GM19035 (cell line): ENCODE measurements around the gene TNP1.

Experiments
- ATAC-seq: cut with Tn5 transposase; IDR thresholded peaks from one replicate; pipeline ENCODE4 v1.9.1; 2021; ENCODE audit not compliant: unreplicated experiment

Gene TNP1, protein sequence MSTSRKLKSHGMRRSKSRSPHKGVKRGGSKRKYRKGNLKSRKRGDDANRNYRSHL

DNA sequence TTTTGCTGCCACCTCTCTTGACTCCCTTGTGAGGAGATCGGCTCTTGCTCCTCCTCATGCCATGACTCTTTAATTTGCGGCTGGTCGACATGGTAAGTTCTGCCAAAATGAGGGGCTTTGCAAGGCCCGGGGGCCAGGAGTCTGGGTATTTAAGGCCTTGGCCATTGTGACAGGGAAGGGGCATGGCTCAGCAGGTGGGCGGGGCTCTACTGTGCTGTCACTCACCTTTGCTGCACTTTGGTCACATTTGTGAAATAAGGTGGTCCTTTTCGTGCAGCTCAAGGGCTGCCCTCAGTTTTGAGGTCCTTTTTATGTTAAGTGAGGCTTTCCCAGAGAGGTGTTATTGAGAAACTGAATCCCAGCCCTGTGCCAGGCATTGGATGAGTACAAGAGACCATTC lies at the start of gene TNP1:
Gene TNP1, minus strand, starts transcription at position 121 of the 400 bp plus-strand sequence. Its CDS starts 30 bp downstream, at position 91.
- ATAC-seq = no peak

- no peak for ATAC-seq
Observed at GRCh38 chr2:216908300-216908699, 48.4 kb upstream of the TNP1 start.

- ATAC-seq = no peak
Observed at GRCh38 chr2:216905649-216906329, 45.9 kb upstream of the TNP1 start.

DNA sequence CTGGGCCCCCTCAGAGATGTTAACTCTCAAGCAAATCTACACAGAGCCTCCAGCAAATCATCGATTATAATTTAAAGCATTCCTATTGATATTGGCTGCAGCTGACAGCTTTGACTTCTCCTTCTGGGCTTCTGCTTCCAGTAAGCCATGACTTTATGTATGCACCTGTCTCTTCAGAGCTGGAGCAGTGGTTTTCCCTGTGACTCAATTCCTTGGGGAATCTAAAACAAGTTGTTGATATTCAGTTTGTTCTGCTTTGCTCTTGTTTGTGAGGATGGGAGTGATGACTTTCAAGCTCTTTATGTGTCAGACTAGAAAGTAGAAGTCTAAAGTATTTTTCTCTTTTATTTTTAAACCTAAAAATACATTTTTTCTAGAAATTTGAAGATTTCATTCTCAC lies 45.1 kb upstream of the TNP1 start:
- no peak for ATAC-seq

DNA sequence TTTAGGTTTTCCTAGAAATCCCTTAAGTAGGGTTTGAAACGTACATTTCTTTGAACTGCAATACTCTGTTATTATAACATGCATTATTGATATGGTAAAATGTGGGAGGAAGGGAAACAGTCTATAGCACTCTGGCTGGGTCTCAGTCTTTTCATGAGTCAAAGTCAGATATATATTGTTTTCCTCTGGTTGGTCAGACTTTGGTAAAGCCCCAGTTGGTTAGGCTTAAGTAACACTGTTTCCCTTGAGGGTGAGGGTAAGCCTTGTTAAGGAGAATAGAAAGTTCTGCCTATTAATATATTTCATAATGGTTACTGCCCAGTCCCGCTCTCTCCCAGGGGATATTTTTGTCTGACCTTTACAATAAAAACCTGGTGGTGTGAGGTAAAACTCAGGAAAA lies 44.7 kb upstream of the TNP1 start:
- ATAC-seq = no peak

DNA sequence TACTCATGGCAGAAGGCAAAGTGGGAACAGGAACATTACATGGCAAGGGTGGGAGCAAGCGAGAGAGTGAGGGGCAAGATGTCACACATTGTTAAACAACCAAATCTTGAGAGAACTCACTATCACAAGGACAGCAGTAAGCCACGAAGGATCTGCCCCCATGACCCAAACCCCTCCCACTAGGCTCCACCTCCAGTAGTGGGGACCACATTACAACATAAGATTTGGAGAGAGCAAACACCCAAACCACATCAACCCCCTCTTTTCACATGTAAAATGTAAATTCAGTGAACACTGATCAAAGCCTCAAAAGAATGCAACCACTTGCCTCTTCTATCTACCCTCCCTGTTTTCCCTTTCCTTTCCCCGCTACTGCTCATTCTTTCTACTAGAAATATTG lies 43.6 kb upstream of the TNP1 start:
- ATAC-seq = no peak

- ATAC-seq = no peak
Observed at GRCh38 chr2:216901273-216901672, 41.4 kb upstream of the TNP1 start.

- no peak for ATAC-seq
Observed at GRCh38 chr2:216900406-216900805, 40.5 kb upstream of the TNP1 start.

GRCh38 chr2:216897561-216898203 lies 37.8 kb upstream of the TNP1 start:
- no peak for ATAC-seq

GRCh38 chr2:216890138-216890537 lies 30.3 kb upstream of the TNP1 start:
- ATAC-seq = no peak

DNA sequence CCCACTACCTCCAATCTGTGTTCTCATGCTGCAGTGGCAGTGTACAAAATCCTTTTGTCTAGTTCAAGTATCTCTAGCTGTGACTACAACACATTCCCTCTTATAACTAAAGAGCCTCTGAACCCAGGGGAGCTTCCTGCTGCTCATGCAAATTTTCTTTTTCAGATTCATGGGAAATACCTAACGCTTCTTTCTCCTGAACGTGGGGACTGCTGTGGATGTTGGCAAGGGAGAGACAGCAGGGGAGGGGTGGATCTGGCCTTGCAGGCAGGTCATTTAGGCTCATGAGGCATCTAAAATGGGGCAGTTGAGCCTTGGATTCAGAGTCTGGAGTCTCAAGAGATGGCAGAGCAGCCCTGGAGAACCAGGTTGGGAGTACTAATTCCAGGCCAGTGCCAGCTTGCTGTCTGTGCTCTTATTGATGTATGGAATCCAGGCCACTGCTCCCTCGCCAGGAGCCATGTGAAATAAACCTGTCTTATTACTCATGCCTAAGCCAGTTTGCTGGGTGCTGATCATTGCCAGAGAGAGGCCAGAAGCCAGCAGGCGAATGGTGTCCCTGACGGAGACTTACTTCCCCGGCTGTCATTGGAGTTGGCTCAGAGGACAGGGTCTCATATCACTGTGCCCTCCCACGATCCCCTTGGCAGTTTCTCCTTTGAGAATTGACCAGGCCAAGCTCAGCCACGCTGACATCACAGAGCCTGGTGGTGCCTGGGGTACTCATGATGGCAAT lies 29.2 kb upstream of the TNP1 start:
- no peak for ATAC-seq

- no peak for ATAC-seq
Observed at GRCh38 chr2:216888081-216888480, 28.2 kb upstream of the TNP1 start.

DNA sequence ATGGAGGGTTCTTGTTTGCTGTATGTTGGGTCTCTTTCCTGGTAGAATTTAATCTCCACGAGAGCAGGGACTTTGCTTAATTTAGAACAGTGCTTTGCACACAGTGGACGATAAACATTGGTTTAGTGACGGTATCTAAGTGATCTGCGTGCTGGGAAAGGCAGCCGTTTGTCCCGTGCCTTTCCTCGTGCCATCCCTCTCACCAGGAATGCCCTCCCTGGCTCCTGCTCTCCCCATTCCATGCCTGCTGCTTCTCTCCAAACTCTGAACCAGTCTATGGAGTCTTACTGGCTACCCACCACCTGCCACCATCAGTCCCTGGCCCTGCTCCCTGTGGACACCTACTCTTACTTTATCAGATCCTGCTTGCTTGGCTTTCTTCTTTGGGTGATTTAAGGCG lies 27.3 kb upstream of the TNP1 start:
- no peak for ATAC-seq

- no peak for ATAC-seq
Observed at GRCh38 chr2:216885117-216885553, 25.3 kb upstream of the TNP1 start.

DNA sequence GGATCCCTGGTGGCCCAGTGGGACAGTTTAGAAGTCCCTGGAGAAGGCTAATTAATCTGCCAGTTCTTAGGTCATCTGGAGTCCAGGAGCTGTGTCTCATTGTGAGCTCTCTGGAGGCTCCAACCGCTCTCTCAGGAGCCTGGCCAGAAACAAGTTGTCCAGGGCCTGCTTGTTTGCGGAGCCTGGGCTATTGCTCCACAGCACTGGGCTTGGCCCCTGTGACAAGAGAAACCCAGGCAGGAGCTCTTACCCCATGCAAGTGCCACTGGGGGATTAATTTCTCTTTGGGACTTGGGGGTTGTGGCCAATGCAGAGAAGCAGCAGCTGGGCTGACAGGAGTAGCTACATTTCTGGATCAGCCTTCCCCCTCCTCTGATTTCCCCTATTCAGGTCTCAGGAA lies 24.5 kb upstream of the TNP1 start:
- no peak for ATAC-seq

DNA sequence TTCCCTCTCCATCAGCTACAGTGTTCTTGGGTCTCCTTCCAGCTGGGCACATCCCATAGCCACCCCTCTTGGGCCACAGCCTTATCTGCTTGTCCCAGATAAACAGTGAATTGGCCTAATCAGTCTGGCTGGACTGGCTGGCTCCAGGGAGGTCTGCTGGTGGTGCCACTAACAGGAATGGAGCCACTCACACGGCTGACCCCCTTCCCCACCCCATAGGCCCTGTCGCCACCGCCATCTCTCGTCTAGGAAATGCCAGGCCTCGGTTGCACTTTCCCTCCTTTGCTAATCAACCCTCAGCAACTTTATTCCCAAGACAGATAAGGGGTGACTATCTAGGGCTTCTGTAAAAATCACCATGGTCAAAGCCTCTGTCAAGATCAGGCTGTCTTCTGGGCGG lies 23.0 kb upstream of the TNP1 start:
- ATAC-seq = no peak

GRCh38 chr2:216881411-216881810 lies 21.5 kb upstream of the TNP1 start:
- no peak for ATAC-seq

DNA sequence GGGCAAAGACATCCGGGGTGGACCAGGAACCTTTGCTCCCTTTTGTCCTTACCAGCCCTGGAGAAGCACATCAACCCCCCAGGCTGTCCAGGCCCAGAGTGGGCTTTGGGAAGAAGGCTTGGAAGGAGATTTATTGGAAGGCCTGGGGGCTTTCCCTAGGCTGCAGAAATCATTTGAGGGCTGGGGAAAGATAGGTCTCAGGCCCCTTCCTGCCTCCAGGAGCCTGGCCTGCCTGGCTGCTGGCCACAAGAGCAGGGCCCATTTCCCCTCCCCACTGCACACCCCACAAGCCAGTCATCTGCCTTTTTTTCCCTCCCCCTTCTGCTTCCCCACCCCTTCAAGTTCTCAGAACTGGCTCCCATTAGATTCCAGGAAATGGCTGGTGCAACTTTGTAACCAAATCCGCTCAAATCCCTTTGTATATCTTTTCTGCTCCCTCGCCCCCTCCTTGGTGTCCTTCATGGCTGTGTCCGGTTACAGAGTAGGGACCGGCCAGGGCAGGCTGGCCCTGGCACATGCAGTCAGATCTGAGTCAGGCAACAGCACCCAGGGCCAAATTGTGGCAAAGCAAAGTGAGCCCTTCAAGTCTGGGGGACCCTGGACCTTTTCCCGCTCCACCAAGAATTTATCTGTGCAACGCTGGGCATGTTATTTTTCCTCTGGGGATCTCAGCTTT lies 20.8 kb upstream of the TNP1 start:
- ATAC-seq = no peak

DNA sequence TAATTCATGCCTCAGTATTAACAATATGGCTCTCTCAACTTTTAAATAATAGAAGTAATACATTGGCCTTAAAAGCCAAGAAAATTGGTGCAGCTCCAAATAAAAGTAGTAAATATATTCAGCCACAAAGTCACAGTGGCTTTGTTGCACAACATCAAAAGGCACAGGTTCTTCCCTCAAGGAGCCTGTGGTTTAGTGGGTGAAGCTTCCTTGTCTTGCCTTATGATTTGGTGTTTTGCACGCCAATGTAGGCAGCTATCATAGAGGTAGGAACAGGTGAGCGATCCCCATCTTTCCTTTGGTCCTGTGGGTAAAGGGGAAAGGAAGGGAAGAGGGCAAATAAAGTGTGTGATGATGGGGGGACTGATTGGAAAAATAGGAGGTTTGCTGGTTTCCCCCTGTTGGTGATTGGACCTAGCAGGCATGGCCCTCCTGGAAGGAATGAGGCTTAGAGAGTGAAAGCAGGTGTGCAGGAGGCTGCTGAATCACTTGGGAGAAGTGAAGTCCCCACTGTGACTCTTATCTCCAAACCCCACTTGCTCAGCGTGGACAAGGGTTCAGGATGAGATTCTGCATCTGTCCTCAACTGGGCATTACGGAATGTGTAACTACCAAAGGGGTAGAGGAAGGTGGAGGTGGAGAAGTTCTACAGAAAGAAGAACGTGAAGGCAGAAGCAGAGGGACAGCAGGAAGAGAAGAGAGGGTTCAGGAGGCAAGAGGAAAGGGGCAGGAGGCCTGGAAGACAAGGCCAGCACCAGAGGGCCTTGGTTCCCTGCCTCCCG lies 20.1 kb upstream of the TNP1 start:
- no peak for ATAC-seq

DNA sequence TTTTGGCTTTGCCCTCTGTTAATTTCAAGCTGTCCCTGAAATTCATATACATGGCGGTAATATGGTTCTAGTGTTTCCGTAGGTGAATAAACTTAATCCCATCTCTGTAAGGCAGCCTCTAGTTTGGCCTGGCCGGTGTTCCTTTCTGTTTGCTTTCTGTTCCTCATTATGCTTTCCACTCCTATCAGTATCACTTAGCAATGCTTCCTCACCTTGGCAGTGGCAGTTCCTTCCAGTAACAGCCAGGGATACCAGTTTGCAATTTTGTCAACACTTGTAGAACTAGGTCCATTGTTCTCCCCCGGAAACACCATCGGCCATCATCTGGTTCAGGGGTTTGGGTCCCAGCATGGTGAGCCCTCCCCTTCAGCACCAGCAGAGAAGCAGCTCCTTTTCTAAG lies 18.2 kb upstream of the TNP1 start:
- no peak for ATAC-seq

- ATAC-seq = no peak
Observed at GRCh38 chr2:216877085-216877484, 17.2 kb upstream of the TNP1 start.
